HG03457 (cell line): ENCODE measurements around the gene APLF.
"Not testable (repeated sequence)": the region's sequence is repeated elsewhere in the genome, so short reads cannot be mapped to it uniquely, and the experiment has no call there.

Source experiments
- ATAC-seq: cut with Tn5 transposase; IDR thresholded peaks from one replicate; pipeline ENCODE4 v1.9.1; 2021; ENCODE audit warnings: moderate number of reproducible peaks; ENCODE audit not compliant: unreplicated experiment

APLF gene

DNA sequence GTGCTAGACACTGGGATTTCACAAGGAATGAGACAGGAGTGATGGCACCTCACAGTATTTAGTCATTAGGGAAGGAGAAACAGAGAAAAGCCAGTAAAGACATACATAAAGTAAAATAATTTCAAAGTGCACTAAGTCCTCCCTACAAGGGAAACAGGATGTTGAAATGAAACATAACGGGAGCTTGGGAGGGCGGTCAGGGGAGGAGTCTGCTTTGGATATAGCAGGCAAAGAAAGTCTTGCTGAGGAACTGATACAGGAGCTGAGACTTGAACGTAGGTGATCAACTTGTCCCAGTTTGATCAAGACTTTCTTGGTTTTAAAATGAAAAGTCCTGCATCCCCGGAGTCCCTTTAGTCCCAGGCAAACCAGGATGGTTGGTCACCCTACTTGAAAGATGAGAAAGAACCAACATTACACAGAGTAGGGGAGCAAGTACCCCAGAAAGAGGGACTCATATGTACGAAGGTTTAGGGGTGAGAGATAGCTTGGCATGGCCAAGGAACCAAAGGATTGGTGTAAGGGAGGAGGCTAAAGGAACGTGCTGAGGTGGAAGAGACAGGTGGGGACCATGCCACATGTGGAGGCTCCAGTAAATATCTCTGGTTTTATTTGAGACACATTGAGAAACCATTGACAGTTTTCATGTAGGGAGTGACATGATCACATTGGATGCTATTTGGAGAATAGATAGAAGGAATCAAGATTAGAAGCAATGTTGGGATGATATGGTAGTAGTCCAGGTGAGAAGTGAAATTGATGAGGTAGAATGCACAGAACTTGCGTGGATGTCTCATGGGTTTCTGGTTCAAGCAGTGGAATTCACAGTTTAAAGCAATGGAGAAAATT, 28.7 kb upstream of the APLF start:
- ATAC-seq = no peak

GRCh38 chr2:68441179-68441993, 26.0 kb upstream of the APLF start:
- ATAC-seq = peak; percentile 96

DNA sequence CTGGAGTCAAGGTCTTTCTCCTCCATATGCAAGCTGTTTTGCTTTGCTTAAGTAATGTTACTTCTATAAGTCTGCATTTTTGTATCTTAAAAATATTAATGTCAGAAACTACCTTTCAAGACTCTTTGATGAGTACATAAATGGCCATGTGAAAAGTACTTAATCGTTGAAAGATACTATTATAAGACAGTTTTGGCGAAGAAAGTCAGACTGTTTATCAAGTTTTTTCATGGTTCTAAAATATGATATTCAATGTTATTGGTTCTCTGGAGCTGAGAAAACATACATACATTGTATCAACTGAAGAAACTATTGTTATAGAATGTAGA, 25.4 kb upstream of the APLF start:
- no peak for ATAC-seq

DNA sequence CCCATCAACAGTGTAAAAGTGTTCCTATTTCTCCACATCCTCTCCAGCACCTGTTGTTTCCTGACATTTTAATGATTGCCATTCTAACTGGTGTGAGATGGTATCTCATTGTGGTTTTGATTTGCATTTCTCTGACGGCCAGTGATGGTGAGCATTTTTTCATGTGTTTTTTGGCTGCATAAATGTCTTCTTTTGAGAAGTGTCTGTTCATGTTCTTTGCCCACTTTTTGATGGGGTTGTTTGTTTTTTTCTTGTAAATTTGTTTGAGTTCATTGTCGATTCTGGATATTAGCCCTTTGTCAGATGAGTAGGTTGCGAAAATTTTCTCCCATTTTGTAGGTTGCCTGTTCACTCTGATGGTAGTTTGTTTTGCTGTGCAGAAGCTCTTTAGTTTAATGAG, 21.0 kb upstream of the APLF start:
- not testable (repeated sequence) for ATAC-seq

DNA sequence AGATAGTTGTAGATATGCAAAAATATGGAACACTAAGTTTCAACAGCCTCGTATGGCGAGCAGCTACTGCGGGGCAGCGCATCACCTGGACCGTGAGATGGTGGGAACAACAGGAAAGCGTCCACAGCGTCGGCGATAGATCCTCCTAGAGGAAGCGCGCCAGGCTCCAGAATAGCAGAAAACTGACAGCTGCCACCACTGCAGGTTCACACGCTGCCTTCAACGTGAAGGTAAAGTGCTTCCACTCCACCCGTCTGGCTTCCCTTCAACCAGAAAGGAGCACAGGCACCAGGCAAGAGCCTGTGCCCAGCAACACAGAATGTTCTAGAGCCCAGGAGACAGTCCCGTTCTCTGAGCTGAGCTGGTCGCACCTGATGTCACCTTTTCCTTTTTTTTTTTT, 20.3 kb upstream of the APLF start:
- no peak for ATAC-seq

GRCh38 chr2:68448671-68449653, 18.4 kb upstream of the APLF start:
- no peak for ATAC-seq

DNA sequence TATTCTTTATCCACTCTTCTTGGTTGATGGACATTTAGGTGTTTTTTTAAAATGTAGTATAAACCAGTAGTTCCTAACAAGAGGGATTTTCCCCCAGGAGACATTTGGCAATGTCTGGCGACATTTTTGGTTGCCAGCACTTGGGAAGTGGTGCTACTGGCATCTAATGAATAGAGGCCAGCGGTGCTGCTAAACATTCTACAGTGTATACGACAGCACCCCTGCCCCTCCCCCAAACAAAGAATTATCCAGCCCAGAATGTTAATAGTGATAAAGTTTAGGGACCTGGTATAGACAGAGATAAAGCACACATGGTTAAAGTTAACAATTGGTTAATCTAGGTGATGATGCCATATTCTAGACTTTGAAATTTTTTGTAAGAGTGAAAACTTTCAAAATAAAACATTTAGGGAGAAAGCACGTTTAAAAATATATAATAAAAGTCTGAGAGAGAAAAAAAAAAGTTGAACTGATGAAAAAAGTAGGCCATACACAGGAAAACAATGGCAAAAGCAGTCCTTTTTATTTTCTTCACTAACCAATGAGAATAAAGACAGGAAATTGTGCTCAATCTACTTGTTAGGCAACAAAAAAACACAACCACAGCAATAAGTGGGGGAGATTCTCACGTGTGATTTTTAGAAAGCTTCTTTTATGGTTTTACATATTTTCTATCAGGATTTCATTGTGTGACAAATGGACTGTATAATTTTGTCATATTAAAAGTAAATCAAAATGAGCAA, 15.1 kb upstream of the APLF start:
- ATAC-seq = no peak

- ATAC-seq = no peak
Measured at GRCh38 chr2:68453761-68454360, 13.5 kb upstream of the APLF start.

- ATAC-seq = no peak
Measured at GRCh38 chr2:68454719-68455118, 12.7 kb upstream of the APLF start.

GRCh38 chr2:68456198-68456597, 11.2 kb upstream of the APLF start:
- ATAC-seq = no peak

DNA sequence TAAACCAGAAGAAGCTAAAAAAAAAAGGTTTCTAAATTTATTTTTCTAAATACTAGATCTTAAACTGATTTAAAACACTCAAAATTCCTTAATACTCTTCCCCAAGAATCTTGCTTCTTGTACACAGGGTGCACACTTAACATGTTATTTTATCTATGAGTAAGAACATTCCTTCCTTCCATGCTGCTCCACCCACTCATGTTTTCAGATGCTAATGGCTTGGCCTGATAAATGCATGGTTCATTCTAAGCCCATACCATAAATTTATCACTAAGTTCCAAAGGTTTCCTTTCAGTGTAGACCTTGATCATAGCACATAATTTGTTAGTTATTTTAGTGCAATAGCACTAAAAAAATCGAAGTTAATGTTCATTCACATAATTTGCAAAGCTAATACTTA, 8.4 kb upstream of the APLF start:
- no peak for ATAC-seq

- no peak for ATAC-seq
Measured at GRCh38 chr2:68463287-68463877, 4.0 kb upstream of the APLF start.

GRCh38 chr2:68464651-68465050, 2.7 kb upstream of the APLF start:
- no peak for ATAC-seq

DNA sequence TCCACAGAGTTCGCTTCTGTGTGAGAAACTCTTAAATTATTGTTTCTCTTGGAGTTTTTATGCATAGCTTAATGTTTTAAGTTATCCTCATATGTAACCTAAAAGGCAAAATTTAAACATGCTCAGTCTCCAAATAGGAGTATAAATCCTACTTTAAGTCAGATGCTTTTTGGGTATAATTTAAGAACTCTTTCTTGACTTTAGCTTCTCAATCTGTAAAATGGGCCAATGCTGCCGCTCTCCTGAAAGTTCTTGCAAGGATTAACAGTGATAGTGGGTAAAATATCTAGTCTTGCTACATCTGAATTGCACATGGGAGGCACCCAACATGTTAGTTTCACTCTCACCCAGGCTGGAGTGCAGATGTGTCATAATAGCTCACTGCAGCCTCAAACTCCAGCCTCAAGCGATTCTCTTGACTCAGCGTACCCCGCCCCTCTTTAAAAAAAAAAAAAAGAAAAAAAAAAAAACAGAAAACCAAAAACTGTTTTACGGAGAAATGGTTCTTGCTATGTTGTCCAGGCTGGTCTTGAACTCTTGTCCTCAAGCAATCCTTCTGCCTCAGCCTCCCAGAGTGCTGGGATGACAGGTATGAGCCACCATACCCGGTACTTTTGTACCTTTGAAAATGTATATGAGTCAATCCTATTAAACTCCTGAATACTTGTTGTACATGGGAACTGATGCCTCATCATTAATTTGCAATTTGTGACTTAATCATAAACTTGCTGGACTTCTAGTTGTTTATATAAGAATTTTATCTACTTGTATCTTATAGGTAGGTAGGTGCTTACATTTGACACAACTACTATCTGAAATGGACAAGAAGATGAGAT, 2.1 kb upstream of the APLF start:
- no peak for ATAC-seq

GRCh38 chr2:68466361-68466777, 1.0 kb upstream of the APLF start:
- ATAC-seq = no peak

DNA sequence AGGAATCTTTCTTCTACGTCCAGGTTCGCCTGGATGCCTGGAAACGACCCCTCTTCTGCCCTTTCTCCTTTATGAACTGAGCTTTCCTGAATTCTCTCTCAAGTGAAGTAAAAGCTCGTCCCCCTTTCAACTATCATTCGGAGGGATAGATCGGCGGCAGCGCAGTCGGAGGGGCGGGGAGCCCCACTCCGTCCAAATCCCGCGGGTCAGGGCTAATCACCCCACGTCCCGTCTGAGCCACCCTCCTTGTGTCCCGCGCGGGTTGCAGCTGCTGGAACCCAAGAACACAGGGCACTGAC, 658 bp upstream of the APLF start:
- ATAC-seq = peak; percentile 22

GRCh38 chr2:68468801-68469200, 1.4 kb downstream of the APLF start:
- no peak for ATAC-seq

DNA sequence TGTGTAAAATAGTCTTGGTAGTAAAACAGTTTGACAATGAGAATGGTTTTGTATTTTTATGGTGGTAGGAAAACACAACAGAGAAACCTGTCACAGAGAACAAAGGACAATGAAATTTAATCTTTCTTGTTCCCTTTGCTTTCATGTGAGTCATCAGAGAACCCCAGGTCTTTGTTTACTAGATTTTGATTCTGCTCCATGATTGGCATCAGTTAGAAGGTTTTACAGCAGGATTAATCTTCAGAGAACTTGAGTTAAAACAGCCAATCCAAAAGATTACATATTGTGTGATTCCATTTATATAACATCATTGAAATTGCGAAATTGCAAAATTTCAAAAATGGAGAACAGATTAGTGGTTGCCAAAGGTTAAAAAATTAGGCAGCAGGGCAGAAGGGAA, 2.5 kb downstream of the APLF start:
- no peak for ATAC-seq

GRCh38 chr2:68471385-68471784, 4.0 kb downstream of the APLF start:
- ATAC-seq = no peak
